ES-I3 (cell line): ENCODE data around the gene SV2B.

ENCODE experiments used
- H3K36me3 ChIP-seq: 2 replicates; pipeline ENCODE4 v1.6.1; 2013; ENCODE audit warnings: mild to moderate bottlenecking, low read length, control low read depth, moderate library complexity; ENCODE audit not compliant: insufficient read depth
- H3K4me1 ChIP-seq: 2 replicates; pipeline ENCODE4 v1.6.1; 2013; ENCODE audit warnings: mild to moderate bottlenecking, control low read depth, low read length; ENCODE audit not compliant: insufficient read depth
- H3K9ac ChIP-seq: 2 replicates; pipeline ENCODE4 v1.6.1; 2013; ENCODE audit warnings: low read depth, mild to moderate bottlenecking, low read length, moderate library complexity
- H3K9me3 ChIP-seq: 2 replicates; pipeline ENCODE4 v1.6.1; 2013; ENCODE audit warnings: mild to moderate bottlenecking, low read length, moderate library complexity; ENCODE audit not compliant: control insufficient read depth, insufficient read depth

SV2B gene

DNA sequence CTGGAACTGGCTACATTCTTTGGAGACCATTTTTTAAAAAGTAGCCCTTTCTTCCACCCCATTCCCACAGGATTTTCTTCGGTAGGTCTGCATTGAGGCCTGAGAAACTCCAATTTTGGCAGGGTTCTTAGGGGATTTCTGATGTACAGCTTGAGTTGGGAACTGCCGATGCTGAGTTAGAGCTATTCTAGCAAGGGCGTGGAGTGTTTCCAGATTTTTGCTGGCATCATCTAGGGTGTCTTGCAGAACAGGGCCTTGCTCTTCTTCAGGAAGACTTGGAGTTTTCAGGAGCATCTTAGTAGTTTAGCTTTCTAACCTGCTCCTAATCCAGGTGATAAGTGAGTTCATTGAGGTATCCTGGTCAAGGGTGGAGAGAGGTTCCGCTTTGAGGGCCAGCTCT, 41.0 kb downstream of the SV2B start:
- H3K9me3 ChIP-seq, result no peaks in the 10 kb centered on the region
- no peaks in the 10 kb centered on the region for H3K36me3 ChIP-seq
- H3K9ac ChIP-seq, result no peak overlapping the region
- H3K4me1 ChIP-seq, result no peaks in the 10 kb centered on the region

DNA sequence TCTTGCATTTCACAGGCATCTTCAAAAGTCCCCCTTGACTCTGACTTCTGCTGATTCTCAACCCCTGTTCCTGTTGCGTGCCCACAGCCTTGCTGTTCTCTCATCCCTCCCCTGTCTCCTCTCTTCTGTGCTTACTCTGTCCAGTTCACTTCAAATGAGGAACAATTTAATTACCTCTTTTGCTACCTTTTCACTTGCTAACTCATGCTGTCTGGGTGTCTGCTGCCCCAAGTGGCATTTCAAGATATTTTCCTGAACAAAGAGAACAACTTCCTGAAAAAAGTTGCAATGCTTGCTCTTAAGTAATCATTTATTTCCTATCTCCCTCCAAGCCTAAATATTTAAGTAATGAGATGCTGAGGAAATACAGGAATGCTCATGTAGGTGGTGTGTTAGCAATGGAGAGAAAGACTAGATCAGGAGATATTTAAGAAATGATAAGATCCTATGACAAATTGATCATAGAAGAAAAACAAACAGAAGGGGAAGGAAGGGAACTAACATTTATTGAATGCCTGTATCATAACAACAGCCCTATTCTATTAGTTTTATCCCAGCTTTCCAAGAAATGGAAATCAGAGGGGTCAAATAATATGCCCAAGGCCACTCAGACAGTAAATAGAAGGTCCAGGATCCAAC, 42.2 kb downstream of the SV2B start:
- H3K36me3 ChIP-seq, result no peaks in the 10 kb centered on the region
- H3K4me1 ChIP-seq, result no peaks in the 10 kb centered on the region
- no peaks in the 10 kb centered on the region for H3K9me3 ChIP-seq
- no peak overlapping the region for H3K9ac ChIP-seq

DNA sequence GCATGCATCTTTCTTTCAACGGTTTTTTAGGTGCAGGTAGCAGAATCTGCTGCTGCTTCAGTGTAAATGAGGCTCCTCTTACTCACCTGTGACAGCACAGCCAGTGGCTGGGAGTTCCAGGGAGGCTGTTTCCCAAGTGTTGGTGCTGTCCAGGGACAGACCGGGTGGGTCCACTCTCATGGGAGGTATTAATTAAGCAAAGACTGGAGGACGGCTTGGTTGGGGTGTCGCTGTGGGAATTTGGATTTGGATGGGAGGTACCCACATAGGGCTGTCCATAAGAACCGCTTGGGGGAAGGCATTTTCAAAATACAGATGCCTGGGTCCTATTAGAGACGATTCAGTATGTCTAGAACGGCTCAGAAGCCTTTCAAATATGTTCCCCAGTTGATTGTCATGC, 42.9 kb downstream of the SV2B start:
- Histone ChIP-seq H3K4me1 (no peaks in the 10 kb centered on the region), H3K9ac (no peak overlapping the region), H3K9me3 (no peaks in the 10 kb centered on the region), H3K36me3 (no peaks in the 10 kb centered on the region)

DNA sequence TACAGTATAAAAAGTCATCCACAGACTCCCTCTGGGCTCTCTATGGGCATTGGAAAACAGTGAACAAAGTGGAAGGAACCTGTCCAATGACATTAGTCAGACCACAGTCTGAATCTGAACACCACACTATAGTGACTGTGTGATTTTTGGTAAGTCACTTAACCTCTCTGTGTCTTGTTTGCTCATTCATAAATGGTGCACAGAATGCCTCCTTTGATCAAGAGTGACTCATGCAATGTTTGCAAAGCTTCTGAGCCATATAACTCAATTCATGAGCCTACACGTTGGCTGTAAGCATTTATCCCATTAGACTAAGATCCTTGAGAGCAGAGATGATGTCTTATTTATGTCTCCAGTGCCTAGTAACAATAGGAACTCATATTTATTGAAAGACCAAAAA, 46.7 kb downstream of the SV2B start:
- Histone ChIP-seq H3K9me3 (no peaks in the 10 kb centered on the region), H3K36me3 (no peaks in the 10 kb centered on the region), H3K4me1 (no peaks in the 10 kb centered on the region)

DNA sequence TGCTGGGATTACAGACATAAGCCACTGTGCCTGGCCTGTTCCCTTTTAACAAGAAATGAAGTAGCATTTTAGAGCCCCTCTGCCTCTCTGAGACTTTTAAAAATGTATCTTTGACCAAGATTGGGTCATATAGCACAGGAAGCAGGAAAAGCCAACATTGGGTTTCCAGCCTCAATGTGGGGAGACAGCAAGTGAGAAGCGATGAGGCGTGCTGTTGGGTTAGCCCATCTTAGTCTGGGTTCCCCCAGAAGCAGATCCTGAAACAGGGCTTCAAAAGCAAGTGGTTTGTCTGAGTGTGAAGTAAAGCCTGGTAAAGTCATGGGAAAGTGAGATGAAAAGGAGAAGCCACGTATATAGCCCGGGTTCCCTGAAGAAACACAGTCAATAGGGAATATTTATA, 48.2 kb downstream of the SV2B start:
- H3K4me1 ChIP-seq, result no peaks in the 10 kb centered on the region

More for the DNA sequence above, 46.7 kb downstream of the SV2B start:
- no peak overlapping the region for H3K9ac ChIP-seq

DNA sequence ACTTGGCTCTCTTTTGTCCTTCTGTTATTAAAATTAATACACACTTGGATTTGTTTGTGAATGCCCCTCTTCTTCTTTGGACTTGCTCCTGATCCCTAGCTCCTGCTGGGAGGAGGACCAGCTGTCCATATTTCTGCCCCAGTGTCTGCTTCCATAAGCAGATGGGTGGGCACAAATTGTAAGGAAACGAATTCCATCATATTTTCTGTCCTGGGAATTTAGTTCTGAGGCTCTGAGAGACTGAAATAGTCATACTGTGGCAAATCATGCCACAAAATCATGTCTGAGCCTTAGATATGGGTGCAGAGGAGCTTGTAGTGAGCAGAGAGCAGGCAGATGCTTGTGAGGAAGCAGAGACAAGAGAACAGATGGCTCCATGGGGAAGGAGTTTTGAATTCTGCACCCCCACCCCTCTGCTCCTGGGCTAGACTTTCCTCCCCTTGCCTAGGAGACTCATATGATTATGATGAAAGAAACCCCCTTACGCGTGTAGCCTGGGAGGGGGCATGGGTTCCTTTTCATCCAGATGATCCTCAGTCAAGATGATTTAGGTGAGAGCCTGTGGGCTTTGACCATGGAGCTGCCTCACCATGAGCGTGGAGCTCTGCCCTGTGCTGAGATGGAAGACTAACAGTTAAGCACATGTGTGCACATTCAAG, 50.6 kb downstream of the SV2B start:
- no peaks in the 10 kb centered on the region for H3K9me3 ChIP-seq
- H3K36me3 ChIP-seq, result no peaks in the 10 kb centered on the region
- no peaks in the 10 kb centered on the region for H3K4me1 ChIP-seq
- no peak overlapping the region for H3K9ac ChIP-seq

More for the DNA sequence above, 48.2 kb downstream of the SV2B start:
- H3K36me3 ChIP-seq, result no peaks in the 10 kb centered on the region
- no peak overlapping the region for H3K9ac ChIP-seq
- no peaks in the 10 kb centered on the region for H3K9me3 ChIP-seq

DNA sequence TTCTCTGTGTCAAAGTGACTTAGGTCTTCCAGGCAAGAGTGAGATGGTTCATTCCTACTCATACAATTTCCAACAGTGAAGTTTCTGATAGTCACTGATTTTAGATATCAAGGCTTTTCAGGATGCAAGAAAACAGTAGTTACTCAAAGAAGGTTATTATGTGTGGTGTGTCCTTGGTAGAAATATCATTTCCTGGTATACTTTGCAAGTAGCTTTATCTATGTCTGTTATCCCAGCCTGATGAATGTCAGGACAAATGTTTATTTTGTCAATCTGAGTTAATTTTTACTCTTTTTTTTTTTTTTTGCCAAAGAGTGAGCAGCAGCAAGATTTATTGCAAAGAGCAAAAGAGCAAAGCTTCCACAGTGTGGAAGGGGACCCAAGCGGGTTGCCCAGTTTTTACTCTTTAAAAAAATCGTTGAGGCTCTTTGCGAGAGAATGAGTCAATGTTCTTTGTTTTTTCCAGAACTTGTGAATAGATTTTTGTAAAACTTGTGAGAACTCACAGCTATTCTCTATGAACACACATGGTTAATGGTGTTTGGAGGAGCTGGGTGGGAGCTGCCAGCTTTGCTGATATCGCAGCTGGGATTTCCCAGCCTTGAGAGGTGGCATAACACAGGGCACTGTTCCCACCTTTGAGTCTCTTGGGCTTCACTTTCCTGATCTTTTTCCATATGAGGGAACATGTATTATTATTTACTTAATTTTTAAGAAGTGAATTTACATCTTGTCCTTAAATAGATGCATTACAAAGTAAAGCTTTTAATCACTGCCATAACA, 51.9 kb downstream of the SV2B start:
- H3K9ac ChIP-seq, result no peak overlapping the region
- H3K9me3 ChIP-seq, result no peaks in the 10 kb centered on the region
- H3K36me3 ChIP-seq, result no peaks in the 10 kb centered on the region
- no peaks in the 10 kb centered on the region for H3K4me1 ChIP-seq

DNA sequence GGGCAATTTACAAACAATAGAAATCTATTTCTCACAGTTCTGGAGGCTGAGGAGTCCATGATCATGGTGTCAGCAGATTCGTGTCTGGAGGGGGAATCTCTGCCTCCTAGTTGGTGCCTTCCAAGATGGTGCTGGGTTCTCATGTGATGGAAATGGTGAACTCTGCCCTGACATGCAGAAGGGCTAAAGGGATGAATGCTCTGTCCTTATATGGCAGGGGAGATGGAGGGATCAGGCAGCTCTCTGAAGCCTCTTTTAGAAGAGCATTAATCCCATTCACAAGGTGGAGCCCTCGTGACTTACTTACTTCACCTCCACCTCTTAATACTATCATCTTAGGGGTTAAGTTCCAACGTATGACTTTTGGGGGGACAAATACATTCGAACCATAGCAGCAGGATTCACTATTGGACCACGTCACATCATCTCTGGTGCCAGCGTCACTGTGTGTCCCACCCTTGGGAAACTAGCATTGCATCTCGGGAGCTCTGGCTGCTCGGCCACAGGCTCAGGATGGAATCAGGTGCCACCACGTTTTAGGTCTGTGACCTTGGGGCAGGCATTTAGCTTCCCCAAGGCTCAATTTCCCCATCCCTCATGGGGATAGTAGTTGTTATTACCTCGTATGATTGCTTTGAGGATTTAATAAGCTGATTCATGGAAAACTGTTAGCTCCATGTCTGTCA, 53.0 kb downstream of the SV2B start:
- H3K9me3 ChIP-seq, result no peaks in the 10 kb centered on the region
- no peaks in the 10 kb centered on the region for H3K36me3 ChIP-seq
- H3K9ac ChIP-seq, result no peak overlapping the region
- no peaks in the 10 kb centered on the region for H3K4me1 ChIP-seq

DNA sequence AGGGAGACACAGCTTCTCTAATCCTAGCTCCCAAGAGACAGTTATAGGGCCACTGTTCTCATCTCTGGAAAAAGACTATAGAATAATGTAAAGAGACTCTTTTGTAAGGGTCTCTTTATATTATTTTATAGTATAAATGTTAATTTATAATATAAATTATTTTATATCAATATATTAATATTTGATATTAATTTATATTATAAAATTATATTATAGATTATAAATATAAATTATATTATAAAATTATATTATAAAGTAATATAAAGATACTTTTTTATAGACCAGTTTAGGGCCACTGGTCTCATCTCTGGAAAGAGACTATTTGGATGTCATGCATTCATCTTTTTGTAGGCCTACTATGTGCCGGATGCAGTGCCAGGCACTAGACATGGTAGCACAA, 53.9 kb downstream of the SV2B start:
- Histone ChIP-seq H3K9me3 (no peaks in the 10 kb centered on the region), H3K4me1 (no peaks in the 10 kb centered on the region)

DNA sequence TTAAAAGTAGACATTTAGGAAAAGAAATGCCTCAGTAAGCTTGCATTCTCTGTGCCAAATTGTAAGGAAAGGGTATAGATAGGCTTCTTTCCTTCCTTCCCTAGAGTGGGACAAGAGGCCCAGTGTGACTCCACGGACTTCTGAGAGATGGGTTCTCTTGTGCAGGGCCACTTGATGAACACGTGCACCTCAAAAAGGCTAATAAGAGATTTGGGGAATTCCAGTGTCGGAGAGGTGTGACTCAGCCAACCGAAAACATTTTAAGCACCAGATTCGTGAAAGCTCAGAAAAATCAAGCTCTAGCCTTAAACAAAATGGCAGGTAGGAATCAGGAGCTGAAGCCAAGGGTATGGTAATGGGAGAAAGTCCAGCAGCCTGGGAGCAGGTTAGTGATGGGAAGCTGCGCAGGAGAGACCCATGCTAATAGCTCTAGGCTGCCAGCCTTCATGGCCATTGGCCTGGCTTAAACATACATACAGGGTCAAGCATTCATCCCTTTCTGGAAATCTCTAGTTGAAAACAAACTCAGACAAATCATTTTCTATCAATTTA, 56.2 kb downstream of the SV2B start:
- no peak overlapping the region for H3K9ac ChIP-seq
- H3K4me1 ChIP-seq, result no peaks in the 10 kb centered on the region
- H3K9me3 ChIP-seq, result no peaks in the 10 kb centered on the region
- no peaks in the 10 kb centered on the region for H3K36me3 ChIP-seq

More for the DNA sequence above, 53.9 kb downstream of the SV2B start:
- no peak overlapping the region for H3K9ac ChIP-seq
- H3K36me3 ChIP-seq, result no peaks in the 10 kb centered on the region

DNA sequence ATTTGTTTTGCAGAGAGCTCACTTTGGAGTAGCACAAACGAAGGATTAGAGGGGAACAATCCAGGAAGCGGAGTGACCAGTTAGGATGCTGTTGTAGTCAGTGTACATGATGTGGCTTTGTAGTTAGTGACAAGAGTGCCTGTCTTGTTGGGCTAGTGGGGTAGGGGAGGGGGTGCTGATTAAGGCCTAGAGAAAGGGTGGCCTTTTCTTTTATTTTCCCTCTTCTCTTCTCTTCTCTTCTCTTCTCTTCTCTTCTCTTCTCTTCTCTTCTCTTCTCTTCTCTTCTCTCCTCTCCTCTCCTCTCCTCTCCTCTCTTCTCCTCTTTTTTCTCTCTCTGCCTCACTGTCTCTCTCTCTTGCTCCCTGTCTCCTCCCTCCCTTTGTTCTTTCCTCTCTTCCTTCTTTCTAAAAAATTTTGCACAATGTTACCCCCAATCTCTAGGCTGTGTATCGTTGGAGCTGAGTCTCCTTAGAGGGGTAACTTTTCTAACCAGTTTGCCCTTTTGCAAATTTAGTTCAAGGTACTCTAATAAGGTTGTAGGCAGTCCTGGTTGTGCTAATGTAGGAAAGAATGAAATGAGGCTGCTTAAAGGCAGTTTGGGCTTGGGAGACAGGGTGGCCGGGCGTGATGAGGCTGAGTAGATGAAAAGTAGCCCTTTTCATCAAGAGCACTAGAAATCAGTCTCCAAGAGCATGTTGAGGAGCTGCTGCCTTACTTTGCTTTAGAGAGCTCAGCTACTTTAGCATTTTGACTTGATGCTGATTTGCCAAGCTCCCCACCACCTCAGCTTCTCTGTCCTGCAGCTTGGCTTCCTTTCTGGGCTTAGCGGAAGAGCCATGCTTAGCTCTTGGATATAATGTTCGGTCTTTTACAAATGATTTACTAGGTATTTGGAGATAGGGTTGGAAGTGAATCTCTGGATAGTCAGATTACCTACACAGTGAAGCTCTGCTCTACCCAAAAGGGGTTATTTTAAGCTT, 58.6 kb downstream of the SV2B start:
- Histone ChIP-seq H3K4me1 (no peaks in the 10 kb centered on the region), H3K36me3 (no peaks in the 10 kb centered on the region), H3K9ac (no peak overlapping the region), H3K9me3 (no peaks in the 10 kb centered on the region)

DNA sequence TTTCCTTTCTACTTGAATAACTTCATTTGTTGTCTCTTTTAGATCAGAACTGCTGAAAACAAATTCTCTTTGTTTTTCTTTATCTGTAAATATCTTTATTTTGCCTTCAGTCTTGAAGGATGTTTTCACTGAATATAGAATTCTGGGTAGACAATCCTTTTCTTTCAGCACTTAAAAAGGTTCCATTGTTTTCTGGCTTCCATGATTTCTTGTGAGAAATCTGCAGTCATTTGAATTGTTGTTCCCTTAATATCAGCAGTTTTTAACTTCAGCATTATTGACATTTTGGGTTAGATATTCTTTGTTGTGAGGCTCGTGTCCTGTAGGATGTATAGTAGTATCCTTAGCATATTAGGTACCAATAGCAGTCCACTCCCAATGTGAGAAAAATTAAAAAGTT, 65.8 kb downstream of the SV2B start:
- H3K9me3 ChIP-seq, result peaks cover 3% of the 10 kb centered on the region
- H3K9ac ChIP-seq, result no peak overlapping the region
- H3K4me1 ChIP-seq, result no peaks in the 10 kb centered on the region
- H3K36me3 ChIP-seq, result no peaks in the 10 kb centered on the region

DNA sequence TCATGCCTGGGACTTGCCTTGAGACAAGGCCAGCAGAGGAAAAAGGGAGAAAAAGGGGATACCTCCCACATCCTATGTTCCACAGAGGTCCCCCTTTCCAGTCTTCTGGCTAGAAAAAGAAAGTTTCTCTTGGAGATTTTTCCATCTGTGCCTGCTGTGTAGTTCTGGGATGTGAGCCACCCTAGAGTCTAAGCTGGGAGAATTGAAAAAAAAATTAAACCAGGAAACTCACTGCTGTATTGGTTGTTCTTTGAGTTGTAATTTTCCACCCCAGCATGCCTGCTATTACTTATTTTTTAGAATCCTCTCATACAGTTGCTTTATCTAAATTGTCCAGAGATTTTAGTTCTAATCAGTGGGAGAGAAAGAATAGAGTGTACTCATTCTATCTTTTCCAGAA, 68.4 kb downstream of the SV2B start:
- no peaks in the 10 kb centered on the region for H3K4me1 ChIP-seq
- H3K9me3 ChIP-seq, result peaks cover 3% of the 10 kb centered on the region
- no peak overlapping the region for H3K9ac ChIP-seq
- no peaks in the 10 kb centered on the region for H3K36me3 ChIP-seq
